ENCODE results near the gene C7orf33. TPM values are rescaled to one million over a fixed set of nuclear protein-coding genes. Genes with fewer than 3 reads are reported as not detected.
"Not testable (repeated sequence)": the region's sequence is repeated elsewhere in the genome, so short reads cannot be mapped to it uniquely, and the experiment has no call there.

The C7orf33 gene
- total and polyA plus RNA-seq, 2 of the 8 experiments (the other 6 are each of a cell fraction or from before 2014, with no cell fraction given) = not detected

- no peak for TF ChIP-seq SIRT6 (IDR thresholded peaks at IDR 0.05; ENCODE audit: low read length)
- no peak for TF ChIP-seq TAF7 (optimal IDR thresholded peaks at IDR 0.05; ENCODE audit: borderline replicate concordance, low read depth, low read length)
- no peak for TF ChIP-seq EZH2 (IDR thresholded peaks at IDR 0.05; ENCODE audit: low read depth, low read length, severe bottlenecking)
- no peak for TF ChIP-seq BRCA1 (IDR thresholded peaks at IDR 0.05; ENCODE audit: low read depth, low read length)
Measured at GRCh38 chr7:148570510-148570909, 20.1 kb upstream of the C7orf33 start (continued).

- H3K56ac ChIP-seq (replicated peaks; ENCODE audit: insufficient read length, low read depth, low read length); H3K4me1 ChIP-seq (replicated peaks in 1 of 4; ENCODE audit: control insufficient read depth in 3 of 4, insufficient read depth in 4 of 4, low read length in 3 of 4); H4K91ac ChIP-seq (replicated peaks; ENCODE audit: insufficient read length, low read length); H2BK5ac ChIP-seq (ENCODE audit: low read depth, low read length); H3K4ac ChIP-seq (replicated peaks; ENCODE audit: insufficient read length, low read depth, low read length); FAIRE-seq; H3K36me3 ChIP-seq (ENCODE audit: control insufficient read depth in 2 of 4, insufficient read depth in 4 of 4, low read length in 3 of 4); H4K20me1 ChIP-seq (replicated peaks in 1 of 2; ENCODE audit: control insufficient read depth in 1 of 2, insufficient read depth in 2 of 2, low read length in 2 of 2); H3K79me1 ChIP-seq (ENCODE audit: low read depth, low read length); H3K27me3 ChIP-seq (replicated peaks in 1 of 4; ENCODE audit: control insufficient read depth in 3 of 4, extremely low read depth in 1 of 4, insufficient read depth in 3 of 4, low read length in 3 of 4); DNase-seq (ENCODE audit: low read depth in 1 of 2, low spot score in 2 of 2); H2BK120ac ChIP-seq (replicated peaks; ENCODE audit: low read depth, low read length); H3K23me2 ChIP-seq (ENCODE audit: low read depth, low read length); H2AK5ac ChIP-seq (ENCODE audit: low read depth, low read length); H3K14ac ChIP-seq (ENCODE audit: insufficient read length); H2AFZ ChIP-seq (ENCODE audit: low read length); H3K23ac ChIP-seq (ENCODE audit: insufficient read length); H4K5ac ChIP-seq (ENCODE audit: insufficient read length, low read depth, low read length); H3K4me3 ChIP-seq (ENCODE audit: extremely low read depth in 1 of 4, insufficient read depth in 2 of 4, low read depth in 3 of 4, low read length in 4 of 4); H3K18ac ChIP-seq (ENCODE audit: extremely low read depth, low read length); H2BK15ac ChIP-seq (ENCODE audit: low read length); H3K27ac ChIP-seq (ENCODE audit: low read depth, low read length); H3K9me3 ChIP-seq (ENCODE audit: insufficient read depth in 2 of 2, low read depth in 1 of 2, low read length in 1 of 2); H3K9ac ChIP-seq (replicated peaks in 1 of 4; ENCODE audit: extremely low read depth in 1 of 4, low read depth in 3 of 4, low read length in 3 of 4); H3K79me2 ChIP-seq (ENCODE audit: control insufficient read depth in 1 of 2, insufficient read depth in 2 of 2, low read length in 2 of 2); H4K8ac ChIP-seq (ENCODE audit: extremely low read depth, insufficient read depth, low read length); H2BK12ac ChIP-seq (ENCODE audit: low read depth, low read length); H3K4me2 ChIP-seq (ENCODE audit: insufficient read depth in 1 of 2, low read depth in 2 of 2, low read length in 2 of 2); H2BK20ac ChIP-seq (ENCODE audit: low read length): not testable (repeated sequence)
- CTCF ChIA-PET (ENCODE audit: partially characterized antibody) = interaction anchor here (0.7 to 1.8 kb wide), 2 partner anchors 13 to 17 kb away, joined by 3 to 7 read pairs; no protein-coding TSS in a partner anchor
- WGBS, 2 experiments (ENCODE audit: extremely low coverage in 1 of 2, insufficient coverage in 1 of 2, insufficient read length in 1 of 2, insufficient replicate concordance in 2 of 2, low coverage in 1 of 2, low lambda C conversion rate in 2 of 2, missing lambda C conversion rate in 1 of 2) = 86% methylated on average over 3 of the region's 3 CpGs; no CpG with 5 or more reads in 1 of the 2 experiments
- POLR2A ChIA-PET (ENCODE audit: partially characterized antibody) = interaction anchor here (1.1 kb wide), 1 partner anchor 28 kb away, joined by 3 read pairs; no protein-coding TSS in a partner anchor
Measured at GRCh38 chr7:148570973-148571372, 19.6 kb upstream of the C7orf33 start.

Data from H1 (cell line).